ENCODE measurements around the gene NPLOC4.

Gene NPLOC4

GRCh38 chr17:81552244-81553017 is 84.5 kb downstream of the NPLOC4 start, which contains the start of gene FAAP100:
TSS of gene FAAP100 (minus strand) at chr17:81552353. CDS start at chr17:81552330, 23 bp downstream.
- Histone ChIP-seq H3K9me3 (ENCODE audit: control insufficient read depth, insufficient read depth, low read length) (no peaks in the 10 kb centered on the region), H3K4me3 (ENCODE audit: low read depth, low read length) (peak within 1 kb of the TSS; percentile 96), H3K9ac (ENCODE audit: low read depth, low read length) (peak within 1 kb of the TSS; percentile 71), H3K27me3 (ENCODE audit: control insufficient read depth, insufficient read depth, low read length) (no peaks in the 10 kb centered on the region), H3K36me3 (ENCODE audit: control insufficient read depth, insufficient read depth, low read length) (peaks cover 35% of the 10 kb centered on the region), H3K27ac (ENCODE audit: low read depth, low read length) (peak within 1 kb of the TSS; percentile 78), H3K4me1 (ENCODE audit: control insufficient read depth, insufficient read depth, low read length) (peaks cover 8% of the 10 kb centered on the region; the same call in 1 of the 2 replicates)

DNA sequence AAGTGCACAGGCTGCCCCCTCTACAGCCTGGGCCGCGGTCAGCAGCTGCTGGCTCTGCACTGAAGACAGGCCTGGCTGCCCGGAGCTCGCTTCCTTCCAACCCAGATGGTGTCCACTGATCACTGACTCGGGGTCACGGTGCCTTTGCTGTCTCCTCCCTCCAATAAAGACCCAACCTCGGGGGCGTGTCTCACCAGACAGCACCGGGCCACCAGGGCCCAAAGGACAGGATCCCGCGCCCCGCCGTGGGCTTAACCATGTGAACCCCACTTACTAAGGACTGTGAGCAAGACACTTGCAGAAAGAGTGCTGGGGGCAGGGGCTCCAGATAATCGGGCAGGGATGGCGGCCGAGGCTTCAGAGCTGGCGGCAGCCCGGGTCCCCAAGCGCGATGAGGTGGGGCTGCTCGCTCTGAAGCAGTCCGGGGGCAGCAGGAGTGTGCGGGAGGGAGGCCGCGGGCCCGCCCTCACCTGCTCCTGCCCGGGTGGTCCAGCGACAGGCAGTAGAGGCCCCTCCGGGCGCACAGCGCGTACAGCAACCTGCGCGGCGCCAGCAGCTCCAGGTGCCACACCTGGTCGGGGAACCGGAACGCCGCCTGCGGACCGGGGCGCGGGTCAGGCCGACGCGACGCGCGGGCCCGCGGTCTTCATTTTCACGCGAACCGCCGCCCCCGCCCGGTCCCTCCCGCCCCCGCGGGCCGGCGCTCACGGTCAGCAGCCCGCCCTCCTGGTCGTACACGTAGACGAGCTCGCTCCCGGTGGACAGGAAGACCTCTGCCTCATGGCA is 85.3 kb downstream of the NPLOC4 start:
- H3K4me1 ChIP-seq (ENCODE audit: control insufficient read depth, insufficient read depth, low read length) = peaks cover 8% of the 10 kb centered on the region; the same call in 1 of the 2 replicates
- H3K36me3 ChIP-seq (ENCODE audit: control insufficient read depth, insufficient read depth, low read length) = peaks cover 39% of the 10 kb centered on the region
- peak overlapping the region; percentile 96 for H3K4me3 ChIP-seq (ENCODE audit: low read depth, low read length)
- no peaks in the 10 kb centered on the region for H3K9me3 ChIP-seq (ENCODE audit: control insufficient read depth, insufficient read depth, low read length)
- peak overlapping the region; percentile 40 for H3K27ac ChIP-seq (ENCODE audit: low read depth, low read length)
- H3K9ac ChIP-seq (ENCODE audit: low read depth, low read length) = peak overlapping the region; percentile 71
- no peaks in the 10 kb centered on the region for H3K27me3 ChIP-seq (ENCODE audit: control insufficient read depth, insufficient read depth, low read length)

DNA sequence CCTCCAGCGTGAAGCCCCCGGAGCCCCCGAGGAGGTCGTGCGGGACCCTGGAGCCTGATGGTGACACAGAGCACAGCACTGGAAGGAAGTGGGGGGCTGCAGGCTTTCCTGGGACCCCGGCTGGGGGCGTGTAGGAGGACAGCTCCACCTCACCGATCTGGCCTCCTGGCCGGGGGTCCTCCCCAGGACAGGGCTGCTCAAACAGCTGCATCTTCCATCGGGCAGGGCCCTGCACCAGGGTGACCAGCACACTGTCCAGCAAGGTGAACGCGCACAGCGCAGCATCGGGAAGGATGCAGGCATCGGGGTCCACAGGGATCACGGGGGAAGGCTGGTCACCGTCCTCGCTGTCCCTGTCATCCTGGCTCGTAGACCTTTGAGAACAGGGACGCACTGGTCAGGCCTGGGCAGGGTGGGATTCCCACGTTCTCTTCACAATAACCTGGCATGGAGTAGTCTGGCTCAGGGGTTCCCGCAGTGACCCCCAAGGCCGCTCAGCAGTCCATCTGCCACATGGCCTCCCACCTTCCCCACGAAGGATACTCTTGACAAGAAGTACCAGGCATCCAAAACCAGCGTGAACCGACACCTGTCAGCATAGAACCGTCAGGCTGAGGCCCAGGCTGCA is 86.0 kb downstream of the NPLOC4 start:
- H3K9me3 ChIP-seq (ENCODE audit: control insufficient read depth, insufficient read depth, low read length) = no peaks in the 10 kb centered on the region
- H3K36me3 ChIP-seq (ENCODE audit: control insufficient read depth, insufficient read depth, low read length) = peaks cover 47% of the 10 kb centered on the region
- no peak overlapping the region for H3K27ac ChIP-seq (ENCODE audit: low read depth, low read length)
- no peak overlapping the region for H3K9ac ChIP-seq (ENCODE audit: low read depth, low read length)
- H3K4me3 ChIP-seq (ENCODE audit: low read depth, low read length) = peak overlapping the region; percentile 96
- H3K27me3 ChIP-seq (ENCODE audit: control insufficient read depth, insufficient read depth, low read length) = no peaks in the 10 kb centered on the region
- H3K4me1 ChIP-seq (ENCODE audit: control insufficient read depth, insufficient read depth, low read length) = peaks cover 8% of the 10 kb centered on the region; the same call in 1 of the 2 replicates

DNA sequence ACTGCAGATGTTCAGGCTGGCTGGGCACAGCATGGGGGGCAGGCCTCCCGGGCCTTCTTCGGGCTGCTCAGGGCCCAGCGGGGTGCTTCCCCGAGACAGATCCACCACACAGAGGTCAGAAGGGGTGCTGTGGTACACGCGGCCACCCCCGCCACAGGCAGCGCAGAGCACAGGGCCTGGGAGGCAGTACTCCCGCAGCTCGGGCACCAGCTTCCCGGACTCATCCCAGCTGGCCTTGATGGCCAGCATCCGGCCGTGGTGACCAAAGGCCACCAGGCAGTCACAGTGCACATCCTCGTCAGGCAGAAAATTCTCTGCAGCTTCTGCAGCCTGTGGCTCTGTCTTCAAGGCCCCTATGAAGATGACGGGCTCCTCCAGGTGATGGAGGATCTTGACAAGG is 86.6 kb downstream of the NPLOC4 start:
- Histone ChIP-seq H3K36me3 (ENCODE audit: control insufficient read depth, insufficient read depth, low read length) (peaks cover 53% of the 10 kb centered on the region), H3K4me1 (ENCODE audit: control insufficient read depth, insufficient read depth, low read length) (peaks cover 8% of the 10 kb centered on the region; the same call in 1 of the 2 replicates), H3K27ac (ENCODE audit: low read depth, low read length) (no peak overlapping the region), H3K9me3 (ENCODE audit: control insufficient read depth, insufficient read depth, low read length) (no peaks in the 10 kb centered on the region), H3K27me3 (ENCODE audit: control insufficient read depth, insufficient read depth, low read length) (no peaks in the 10 kb centered on the region), H3K9ac (ENCODE audit: low read depth, low read length) (no peak overlapping the region), H3K4me3 (ENCODE audit: low read depth, low read length) (no peak overlapping the region)

DNA sequence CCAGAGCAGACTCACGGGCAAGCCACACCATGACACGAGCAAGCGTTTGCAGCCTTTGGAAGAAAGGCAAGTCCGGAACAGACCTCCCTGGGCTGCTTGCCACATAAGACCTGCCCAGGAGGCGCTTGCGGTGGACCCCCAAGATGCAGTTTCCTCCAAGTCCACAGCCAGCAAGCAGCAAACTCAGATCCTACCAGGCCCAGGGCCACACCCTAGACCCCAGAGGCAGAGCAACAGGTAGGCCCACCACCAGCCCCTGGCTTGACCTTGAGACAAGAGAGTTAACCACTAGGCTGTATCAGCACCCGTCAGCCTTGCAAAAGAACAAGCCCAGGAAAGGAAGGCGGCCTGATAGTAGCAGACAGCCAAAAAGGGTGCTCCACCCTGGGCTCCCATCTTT is 87.1 kb downstream of the NPLOC4 start:
- no peak overlapping the region for H3K9ac ChIP-seq (ENCODE audit: low read depth, low read length)
- H3K27ac ChIP-seq (ENCODE audit: low read depth, low read length) = no peak overlapping the region
- H3K27me3 ChIP-seq (ENCODE audit: control insufficient read depth, insufficient read depth, low read length) = no peaks in the 10 kb centered on the region
- no peak overlapping the region for H3K4me3 ChIP-seq (ENCODE audit: low read depth, low read length)
- no peaks in the 10 kb centered on the region for H3K9me3 ChIP-seq (ENCODE audit: control insufficient read depth, insufficient read depth, low read length)
- H3K36me3 ChIP-seq (ENCODE audit: control insufficient read depth, insufficient read depth, low read length) = peaks cover 58% of the 10 kb centered on the region
- peaks cover 8% of the 10 kb centered on the region; the same call in 1 of the 2 replicates for H3K4me1 ChIP-seq (ENCODE audit: control insufficient read depth, insufficient read depth, low read length)

GRCh38 chr17:81549031-81549557 is 87.8 kb downstream of the NPLOC4 start:
- no peak overlapping the region for H3K4me3 ChIP-seq (ENCODE audit: low read depth, low read length)
- H3K9me3 ChIP-seq (ENCODE audit: control insufficient read depth, insufficient read depth, low read length) = no peaks in the 10 kb centered on the region
- H3K4me1 ChIP-seq (ENCODE audit: control insufficient read depth, insufficient read depth, low read length) = peaks cover 8% of the 10 kb centered on the region; the same call in 1 of the 2 replicates
- H3K27me3 ChIP-seq (ENCODE audit: control insufficient read depth, insufficient read depth, low read length) = no peaks in the 10 kb centered on the region
- H3K9ac ChIP-seq (ENCODE audit: low read depth, low read length) = no peak overlapping the region
- peaks cover 65% of the 10 kb centered on the region for H3K36me3 ChIP-seq (ENCODE audit: control insufficient read depth, insufficient read depth, low read length)
- H3K27ac ChIP-seq (ENCODE audit: low read depth, low read length) = no peak overlapping the region

DNA sequence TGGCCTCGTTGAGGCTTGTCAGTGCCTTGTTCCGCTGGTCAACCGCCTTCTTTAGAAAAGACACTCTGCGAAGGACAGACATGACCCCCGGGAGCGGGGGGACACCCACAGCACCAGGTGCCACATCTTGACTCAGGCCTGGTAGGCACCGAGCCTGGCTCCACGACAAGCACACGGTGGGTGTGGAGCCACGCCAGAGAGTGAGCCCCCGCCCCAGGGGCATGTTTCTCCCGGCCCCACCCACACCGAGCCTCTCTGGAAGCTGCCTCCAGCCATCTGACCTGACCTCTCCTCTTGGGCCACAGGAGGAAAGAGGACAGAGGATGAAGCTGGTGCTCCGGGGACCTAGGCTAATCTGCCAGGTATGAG is 89.3 kb downstream of the NPLOC4 start:
- Histone ChIP-seq H3K4me3 (ENCODE audit: low read depth, low read length) (no peak overlapping the region), H3K9me3 (ENCODE audit: control insufficient read depth, insufficient read depth, low read length) (no peaks in the 10 kb centered on the region), H3K27ac (ENCODE audit: low read depth, low read length) (no peak overlapping the region), H3K9ac (ENCODE audit: low read depth, low read length) (no peak overlapping the region), H3K4me1 (ENCODE audit: control insufficient read depth, insufficient read depth, low read length) (peaks cover 3% of the 10 kb centered on the region; the same call in 1 of the 2 replicates), H3K27me3 (ENCODE audit: control insufficient read depth, insufficient read depth, low read length) (no peaks in the 10 kb centered on the region), H3K36me3 (ENCODE audit: control insufficient read depth, insufficient read depth, low read length) (peaks cover 72% of the 10 kb centered on the region)

DNA sequence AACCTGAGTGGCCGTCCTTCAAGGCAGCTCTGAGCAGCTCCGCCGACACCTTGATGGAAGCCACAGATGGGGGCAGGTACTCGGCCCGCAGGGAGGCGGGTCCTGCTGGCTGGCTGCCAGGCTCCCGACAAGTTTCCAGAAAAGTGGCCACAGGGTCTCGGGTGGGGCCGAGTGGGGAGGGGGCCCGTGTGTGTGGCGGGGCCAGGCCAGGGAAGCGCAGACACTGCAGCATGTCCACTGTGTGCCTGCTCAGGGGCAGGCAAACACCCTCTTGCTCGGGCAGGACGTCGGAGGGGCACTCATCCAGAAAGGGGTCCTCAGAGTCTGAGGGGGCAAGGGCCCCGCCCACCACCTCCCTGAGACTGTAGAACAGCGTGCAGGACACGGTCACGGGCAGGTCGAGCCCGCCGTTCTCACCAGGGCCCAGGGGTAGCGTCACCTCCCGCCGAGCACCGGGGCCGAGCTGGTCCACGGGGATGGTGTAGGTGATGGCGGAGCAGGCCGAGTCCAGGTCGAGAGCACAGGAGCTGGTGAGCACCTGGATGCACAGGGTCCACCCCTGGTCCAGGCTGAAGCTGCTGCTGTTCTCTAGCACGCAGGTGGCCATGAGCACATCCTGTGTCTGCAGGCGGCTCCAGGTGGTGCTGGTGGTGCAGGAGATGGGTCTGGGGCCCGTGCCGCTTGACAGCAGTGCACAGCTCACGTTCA is 89.9 kb downstream of the NPLOC4 start:
- no peaks in the 10 kb centered on the region for H3K9me3 ChIP-seq (ENCODE audit: control insufficient read depth, insufficient read depth, low read length)
- peaks cover 3% of the 10 kb centered on the region; the same call in 1 of the 2 replicates for H3K4me1 ChIP-seq (ENCODE audit: control insufficient read depth, insufficient read depth, low read length)
- no peak overlapping the region for H3K27ac ChIP-seq (ENCODE audit: low read depth, low read length)
- no peaks in the 10 kb centered on the region for H3K27me3 ChIP-seq (ENCODE audit: control insufficient read depth, insufficient read depth, low read length)
- H3K4me3 ChIP-seq (ENCODE audit: low read depth, low read length) = no peak overlapping the region
- peaks cover 72% of the 10 kb centered on the region for H3K36me3 ChIP-seq (ENCODE audit: control insufficient read depth, insufficient read depth, low read length)
- H3K9ac ChIP-seq (ENCODE audit: low read depth, low read length) = no peak overlapping the region

DNA sequence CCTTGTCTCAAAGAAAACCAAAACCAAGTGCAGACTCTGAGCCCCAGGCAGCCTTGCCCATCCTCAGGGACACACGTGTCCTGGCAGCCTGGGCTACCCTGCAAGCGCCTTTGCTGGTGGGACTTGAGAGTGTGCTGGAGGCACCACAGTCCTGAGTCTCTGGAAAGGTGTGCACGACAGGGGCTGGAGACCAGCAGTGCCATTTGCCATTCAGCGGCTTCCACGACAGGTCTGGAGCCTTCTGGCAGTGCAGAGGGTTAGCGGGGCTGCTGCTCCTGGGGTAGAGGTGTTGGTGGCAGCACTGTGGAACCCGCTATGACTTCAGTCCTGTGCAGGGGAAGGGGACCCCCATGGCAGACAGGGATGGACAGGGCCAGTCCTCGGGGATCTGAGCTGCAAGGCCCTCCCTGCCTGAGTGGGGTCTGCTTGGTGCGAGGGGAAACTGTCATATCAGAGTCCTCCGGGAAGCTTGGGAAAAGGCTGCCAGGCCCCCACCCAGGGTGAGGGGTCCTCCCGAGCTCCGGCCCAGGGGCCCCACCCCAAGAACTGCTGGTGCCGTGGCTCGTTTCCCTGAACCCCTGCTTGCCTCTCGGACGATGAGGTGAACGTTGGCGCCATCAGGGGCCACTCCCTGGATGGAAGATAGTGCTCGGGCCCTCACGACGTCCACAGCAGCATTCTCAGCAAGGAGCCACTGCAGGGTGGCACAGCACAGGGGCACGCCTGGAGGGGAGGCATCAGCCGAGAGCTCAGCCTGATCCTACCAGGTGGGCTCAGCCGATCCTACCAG is 91.6 kb downstream of the NPLOC4 start:
- H3K9ac ChIP-seq (ENCODE audit: low read depth, low read length) = no peak overlapping the region
- H3K27me3 ChIP-seq (ENCODE audit: control insufficient read depth, insufficient read depth, low read length) = no peaks in the 10 kb centered on the region
- peaks cover 70% of the 10 kb centered on the region for H3K36me3 ChIP-seq (ENCODE audit: control insufficient read depth, insufficient read depth, low read length)
- no peak overlapping the region for H3K27ac ChIP-seq (ENCODE audit: low read depth, low read length)
- no peaks in the 10 kb centered on the region for H3K4me1 ChIP-seq (ENCODE audit: control insufficient read depth, insufficient read depth, low read length)
- no peak overlapping the region for H3K4me3 ChIP-seq (ENCODE audit: low read depth, low read length)
- H3K9me3 ChIP-seq (ENCODE audit: control insufficient read depth, insufficient read depth, low read length) = no peaks in the 10 kb centered on the region
